Stimulated activated CD4-positive, alpha-beta T cell treated with anti-CD3 and anti-CD28 coated beads, Interleukin-12 subunit alpha, Interleukin-12 subunit beta, amount 100 ng/mL, for 48 hours (primary cell): ENCODE data around the gene KCNN3.
A peak's percentile ranks its signal among the peaks of the same experiment; 100 is the strongest.

Experiments used
- DNase-seq, 3 donors: peaks; one replicate each; pipeline ENCODE4 v3.0.0-alpha.2; 2020; ENCODE audit warnings: low read depth in 2 of 3, low spot score in 1 of 3

Gene KCNN3

DNA sequence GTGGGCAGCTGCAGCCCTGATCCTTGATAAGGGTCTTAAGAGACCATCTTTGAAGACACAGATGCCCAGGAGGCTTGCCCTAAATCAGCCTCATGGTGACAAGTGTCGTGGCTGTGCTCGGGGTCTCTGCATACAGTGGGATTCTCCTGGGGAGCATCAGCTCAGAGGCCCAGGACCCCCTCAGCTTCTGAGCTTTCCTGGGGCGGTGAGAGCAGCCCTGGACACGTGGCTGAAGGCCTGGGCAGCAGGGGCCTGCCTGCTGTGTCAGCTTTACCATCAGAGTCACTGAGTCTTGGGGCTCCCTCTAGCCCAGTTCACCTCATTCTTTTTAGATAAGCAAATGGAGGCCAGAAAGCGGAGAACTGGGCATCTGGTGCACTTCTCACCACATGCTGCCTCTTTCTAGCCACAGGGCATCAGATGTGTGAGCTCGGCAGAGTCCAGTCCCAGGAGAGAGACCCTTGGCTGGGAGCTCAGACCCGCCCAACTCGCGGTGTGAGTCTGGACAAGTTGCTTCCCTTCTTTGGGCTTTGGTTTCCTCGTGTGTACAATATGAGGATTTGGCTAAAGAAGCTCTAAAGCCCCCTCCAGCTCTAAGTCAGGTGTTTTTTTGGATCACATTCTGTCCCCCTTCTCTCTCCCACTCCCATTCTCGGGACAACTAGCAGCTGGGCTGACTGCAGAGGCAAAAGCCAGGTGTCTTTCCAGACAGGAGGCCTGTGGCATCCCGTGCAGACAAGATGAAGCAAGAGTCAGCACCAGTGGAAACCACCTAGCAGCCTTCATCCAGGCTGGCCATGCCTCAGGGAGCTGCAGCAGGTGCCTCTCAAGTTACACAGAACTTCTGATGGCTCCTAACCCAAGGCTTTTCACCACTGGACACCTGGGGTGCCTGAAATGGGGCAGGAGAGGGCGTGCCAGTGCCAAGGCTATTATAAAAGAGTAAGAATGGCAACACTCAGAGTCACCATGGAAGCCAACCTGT is 119.1 kb downstream of the KCNN3 start:
- no peak for DNase-seq

DNA sequence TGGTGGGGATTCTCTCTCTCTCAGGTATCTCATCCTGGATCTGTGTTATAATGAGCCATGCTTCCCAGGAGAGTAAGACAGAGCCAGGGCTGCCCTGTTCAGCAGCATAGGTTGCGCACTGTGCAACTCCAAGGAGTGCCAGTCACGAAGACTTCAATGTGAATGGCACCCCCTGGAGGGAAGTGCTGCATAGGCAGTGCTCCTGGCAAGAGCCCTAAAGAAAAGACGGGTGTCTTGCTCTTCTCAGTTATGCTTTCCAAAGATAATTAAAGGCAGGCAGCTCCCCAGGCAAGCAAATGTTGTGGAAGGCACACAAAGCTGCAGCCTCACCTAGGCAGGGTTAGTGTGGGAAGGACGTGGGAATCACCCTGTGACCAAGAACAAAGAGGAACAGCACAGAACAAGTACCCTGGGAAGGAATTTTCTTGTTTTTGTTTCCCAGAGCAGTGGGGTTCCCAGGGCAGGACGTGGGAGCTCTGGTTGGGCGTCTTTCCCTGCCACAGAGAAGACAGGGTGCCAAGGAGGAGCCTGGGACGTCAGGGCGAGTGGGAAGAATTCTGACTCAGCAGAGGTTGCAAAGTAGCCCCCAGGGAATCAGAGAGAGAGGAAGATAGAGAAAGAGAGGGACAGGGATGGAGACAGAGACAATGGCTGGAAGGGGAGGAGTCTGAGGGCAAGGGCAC is 120.9 kb downstream of the KCNN3 start:
- peak; percentile 50 to 52 (median 51) for DNase-seq

DNA sequence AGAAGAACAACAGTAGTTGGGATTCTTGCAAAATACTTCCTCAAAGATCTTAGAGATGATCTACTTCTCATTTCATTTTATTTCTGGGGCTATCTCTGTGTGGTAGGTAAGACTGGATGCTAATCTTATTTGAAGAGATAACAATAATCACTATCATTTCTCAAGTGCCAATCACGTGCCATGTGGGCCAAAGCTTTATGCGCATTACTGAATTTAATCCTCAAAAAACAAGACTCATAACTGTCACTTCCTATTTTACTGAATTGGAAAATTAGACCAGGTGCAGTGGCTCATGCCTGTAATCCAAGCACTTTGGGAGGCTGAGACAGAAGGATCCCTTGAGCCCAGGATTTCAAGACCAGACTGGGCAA is 121.7 kb downstream of the KCNN3 start:
- no peak for DNase-seq

DNA sequence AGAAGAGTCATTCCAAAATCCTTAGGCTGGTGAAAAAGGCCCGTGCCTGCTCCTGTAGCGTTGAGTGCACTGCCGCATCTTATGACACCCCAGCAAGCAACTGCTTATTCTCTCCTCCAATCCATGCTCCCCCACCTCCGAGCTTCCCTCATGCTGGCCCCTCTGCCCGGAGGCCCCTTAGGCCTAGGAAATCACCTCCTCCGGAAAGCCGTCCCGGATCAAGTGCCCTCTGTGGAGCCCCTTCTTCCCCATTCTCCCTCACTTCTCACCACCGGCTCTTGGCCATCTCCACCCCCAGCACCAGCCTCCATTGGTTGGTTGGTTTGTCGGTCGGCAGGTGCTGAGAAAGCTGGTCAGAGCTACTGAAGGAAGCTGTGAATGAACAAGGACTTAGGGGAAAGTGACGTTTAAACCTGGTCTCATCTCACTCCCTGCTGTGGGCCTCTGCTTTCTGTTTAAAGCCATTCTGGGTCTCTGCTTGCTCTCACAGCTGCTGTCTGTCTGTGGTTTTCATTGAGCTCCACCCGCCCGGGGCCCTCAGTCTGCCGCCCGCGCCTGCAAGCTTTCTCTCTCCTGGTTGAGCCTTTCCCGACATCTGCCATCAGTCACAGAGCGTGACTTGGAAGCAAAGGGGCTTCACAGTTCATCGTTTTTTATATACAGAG is 122.2 kb downstream of the KCNN3 start:
- DNase-seq, result peak in 2 of 3 donors; percentile 45 to 53

DNA sequence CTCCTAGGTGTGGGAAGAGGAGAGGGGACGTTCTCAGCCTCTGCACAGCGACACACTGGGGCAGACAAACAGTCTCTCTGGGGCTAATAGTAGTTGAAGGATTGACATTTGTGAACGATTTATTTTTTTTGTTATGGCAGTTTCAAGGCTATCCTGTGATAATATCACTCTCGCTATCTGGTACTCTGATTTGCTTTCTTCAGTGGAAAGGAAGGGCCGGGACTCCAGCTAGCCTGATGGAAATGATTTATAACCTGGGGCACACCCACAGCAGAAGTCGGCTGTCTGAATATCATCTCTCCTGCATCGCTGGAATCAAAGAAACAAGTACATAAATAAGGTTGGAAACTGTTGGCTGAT is 122.7 kb downstream of the KCNN3 start:
- DNase-seq, result no peak

DNA sequence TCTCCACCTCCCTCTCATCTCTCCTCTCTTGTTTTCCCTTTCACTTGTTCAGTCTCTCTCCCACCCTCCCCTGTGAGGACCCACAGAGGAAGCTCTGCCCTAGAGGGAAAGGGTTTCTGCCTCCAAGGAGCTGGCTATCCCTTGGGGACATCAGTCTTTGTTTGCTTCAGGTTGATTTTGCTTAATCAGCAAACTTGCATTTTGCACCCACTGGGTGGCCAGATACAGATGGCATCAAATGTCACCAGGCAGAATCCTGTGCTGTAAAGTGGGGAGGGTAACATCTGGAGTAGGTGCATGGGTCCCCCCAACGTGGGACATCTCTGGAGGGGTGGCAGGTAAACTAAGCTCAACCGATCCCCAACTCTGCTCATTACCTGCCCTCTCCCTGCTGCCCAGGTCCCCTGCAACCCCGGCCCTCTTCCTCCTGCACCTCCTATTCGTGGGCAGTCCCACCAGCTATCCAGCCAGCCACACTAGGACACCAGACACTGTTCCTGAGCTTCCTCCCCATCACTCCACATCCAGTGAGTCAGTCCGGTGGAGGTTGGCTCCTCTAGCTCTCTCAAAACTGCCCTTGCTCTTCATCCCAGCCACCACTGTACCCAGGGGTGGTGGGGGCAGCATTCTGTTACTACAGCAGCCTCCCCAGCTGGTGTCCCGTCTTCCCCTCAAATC is 123.3 kb downstream of the KCNN3 start:
- no peak for DNase-seq

DNA sequence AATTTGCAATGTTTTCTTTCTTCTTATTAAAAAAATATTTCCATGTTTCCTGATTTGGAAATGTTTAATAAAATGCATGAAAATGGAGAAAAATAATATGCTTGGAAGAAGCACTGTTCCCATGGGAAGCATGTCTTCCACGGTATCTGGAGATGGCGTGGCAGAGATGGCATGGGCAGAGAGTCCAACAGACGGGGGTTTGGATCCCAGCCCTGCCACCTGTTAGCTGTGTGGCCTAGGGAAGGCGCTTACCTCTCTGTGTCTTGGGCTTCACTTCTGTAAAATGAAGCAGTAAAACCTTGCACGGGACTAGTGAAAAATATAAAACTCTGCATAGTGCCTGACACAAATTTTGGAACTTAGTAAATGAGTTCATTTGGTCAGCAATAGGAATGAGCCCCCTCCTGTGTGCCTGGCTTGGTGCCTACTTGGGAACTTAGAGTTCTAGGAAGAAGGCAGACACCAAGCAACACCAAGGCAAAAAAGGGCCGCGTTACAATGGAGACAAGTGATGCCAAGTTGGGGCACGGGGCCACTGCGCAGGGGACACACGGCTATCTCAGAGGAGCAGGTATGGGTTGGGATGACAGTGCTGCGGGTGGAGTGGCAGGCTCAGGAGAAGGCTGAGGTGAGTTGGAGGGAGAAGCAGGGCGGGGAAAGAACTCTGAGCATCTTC is 124.2 kb downstream of the KCNN3 start:
- no peak for DNase-seq

DNA sequence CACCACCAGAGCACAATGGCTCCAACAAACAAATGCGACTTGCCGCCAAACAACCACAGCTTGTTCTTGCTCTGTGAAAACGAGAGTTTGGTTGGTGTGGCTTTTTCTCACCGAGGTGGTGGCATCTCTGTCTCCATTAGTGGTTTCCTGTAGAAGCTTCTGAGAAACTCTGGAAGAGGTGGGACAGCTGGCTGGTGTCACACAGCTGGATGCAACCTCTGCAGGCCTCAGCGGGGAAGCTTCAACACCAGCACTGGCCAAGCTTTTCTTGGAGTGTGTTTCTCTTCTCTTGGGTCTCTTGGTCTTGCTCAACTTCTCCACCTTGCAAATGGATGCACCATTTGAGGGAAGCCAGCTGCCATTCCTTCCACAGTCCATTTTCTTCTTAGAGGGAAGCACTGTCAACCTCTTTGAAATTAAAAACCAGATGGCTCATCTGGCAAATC is 124.8 kb downstream of the KCNN3 start:
- DNase-seq, result peak in 2 of 3 donors; percentile 47 to 52

DNA sequence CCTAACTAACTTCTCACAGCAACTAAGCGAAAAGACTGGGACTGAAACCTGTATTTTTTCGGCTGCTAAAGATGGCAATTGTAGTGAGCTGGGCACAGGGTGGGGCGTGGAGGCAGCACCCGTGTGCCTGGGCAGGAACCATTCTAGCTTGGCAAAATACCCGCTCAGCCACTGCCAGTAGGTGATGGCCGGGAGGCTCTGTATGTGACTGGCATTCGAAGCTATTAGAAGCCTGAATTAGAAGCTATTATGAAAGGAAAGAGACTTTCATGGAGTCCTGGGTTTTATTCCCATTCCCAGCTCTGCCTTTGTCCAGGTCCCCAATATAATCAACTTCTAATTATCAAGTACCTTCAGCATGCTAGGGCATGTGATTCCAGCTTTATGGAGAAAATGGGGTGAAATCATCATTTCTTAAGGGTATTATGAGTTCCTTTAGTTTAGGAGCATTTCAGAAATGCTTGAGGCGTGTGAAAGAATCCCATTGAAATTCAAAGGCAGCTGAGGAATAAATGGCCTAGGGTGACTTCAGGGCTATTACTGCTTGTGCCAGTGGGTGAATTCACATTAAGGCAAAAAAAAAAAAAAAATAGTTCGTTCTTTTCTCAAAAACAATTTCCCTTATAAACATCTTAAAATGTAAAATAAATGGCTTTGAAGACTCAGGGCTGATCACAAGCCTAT is 125.6 kb downstream of the KCNN3 start:
- DNase-seq, result no peak

DNA sequence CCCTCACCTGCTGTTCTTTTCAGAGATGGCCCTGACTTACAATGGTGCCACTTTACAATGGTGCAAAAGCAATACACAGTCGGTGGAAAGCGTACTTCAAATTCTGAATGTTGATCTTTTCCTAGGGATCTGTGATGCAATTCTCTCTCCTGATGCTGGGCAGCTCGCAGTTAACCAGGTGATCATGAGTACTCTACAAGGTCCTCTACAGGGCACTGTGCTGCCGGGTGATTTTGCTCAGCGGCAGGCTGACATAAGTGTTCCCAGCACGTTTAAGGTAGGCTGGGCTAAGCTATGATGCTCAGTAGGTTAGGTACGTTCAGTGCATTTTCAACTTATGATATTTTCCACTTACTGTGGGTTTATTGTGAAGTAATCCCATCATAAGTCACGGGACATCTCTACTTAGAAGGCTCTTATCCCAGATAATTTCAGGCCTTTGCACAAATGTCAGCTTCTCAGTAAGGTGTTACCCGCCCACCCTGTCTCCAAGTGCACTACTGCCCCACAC is 126.5 kb downstream of the KCNN3 start:
- no peak for DNase-seq

DNA sequence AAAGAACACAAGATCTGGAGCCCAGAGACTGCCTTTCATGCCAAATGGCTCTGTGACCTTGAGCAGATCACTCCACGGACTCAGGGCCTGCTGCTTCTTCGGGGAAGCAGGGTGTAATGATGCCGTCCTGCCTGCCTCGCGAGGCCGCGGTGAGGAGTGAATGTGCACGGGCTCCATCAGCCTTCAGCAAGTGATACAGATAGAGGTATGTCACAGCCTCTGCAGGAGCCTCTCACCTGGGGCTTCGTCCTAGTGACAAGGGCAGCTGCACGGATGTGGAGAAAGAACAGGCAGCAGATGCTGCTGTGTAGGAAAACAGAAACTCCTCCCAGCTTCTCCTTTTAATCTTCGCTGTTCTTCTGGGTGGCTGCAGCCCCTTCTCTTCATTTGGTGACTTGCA is 127.5 kb downstream of the KCNN3 start:
- DNase-seq, result no peak

DNA sequence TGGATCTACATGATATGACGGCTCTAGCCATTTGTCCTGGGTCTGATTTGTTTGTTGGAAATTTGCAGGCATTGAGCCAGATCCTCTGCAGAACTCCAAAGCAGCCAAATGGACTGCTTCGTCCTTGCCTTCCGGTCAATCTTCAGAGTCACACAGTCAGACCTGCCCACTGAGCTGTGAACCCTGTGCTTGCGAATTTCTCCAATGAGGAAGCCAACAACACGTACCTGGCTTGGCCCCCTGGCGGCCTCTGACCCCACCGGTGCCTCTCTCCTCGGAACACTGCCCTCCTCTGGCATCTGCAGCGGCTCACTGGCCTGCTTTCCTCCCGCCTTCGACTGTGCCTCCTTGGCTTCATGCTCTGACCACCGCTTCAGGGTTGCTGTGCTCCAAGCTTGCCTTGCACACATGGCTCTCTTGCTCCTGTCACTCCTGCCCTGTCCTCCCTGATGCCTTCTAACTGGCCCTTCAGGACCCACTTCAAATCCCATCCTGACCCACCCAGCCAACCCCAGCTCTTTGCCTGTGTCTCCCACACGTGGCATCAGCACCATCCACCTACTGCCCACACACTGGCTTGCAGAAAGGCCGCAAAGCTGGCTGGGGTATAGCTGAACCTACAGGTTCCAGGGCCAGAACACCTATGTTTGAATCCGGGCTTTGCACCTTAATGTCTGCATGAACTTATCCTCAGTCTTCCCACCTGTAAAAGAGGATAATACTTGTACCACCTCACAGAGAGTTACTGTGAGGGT is 128.2 kb downstream of the KCNN3 start:
- no peak for DNase-seq

DNA sequence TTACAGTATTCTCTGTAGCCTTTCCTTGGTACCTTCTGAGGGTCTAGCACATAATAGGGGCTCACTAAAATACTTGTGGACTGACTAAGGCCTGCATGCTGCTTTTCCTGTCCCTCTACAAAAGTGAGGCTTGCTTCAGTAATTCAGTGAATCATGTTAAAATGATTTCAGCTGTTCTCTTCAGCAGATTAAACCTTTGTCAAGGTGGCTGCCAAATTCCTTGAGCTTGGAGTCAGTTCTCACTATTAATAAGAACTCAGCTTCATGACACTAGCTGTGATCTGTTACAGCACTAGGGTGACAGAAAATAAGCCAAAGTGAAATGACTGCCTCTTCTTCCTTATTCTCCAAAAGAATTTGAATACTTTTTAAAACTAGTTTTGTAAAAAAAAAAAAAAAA is 128.8 kb downstream of the KCNN3 start:
- no peak for DNase-seq

DNA sequence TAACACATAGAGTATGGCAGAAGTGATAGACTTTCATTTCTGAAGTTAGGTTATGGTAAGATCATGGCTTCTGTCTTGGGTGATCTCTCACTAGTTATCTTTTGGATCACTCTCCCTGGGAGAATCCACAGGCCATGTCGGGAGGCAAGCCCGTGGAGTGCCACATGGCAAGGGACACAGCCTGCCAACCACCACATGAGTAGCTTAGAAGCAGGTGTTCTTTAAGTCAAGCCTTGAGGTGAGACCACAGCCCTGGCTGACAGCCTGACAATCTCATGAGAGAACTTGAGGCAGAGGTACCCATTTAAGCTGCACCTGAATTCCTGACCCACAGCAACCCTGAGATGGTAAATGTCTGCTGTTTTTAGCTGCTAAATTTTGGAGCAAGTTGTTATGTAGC is 130.4 kb downstream of the KCNN3 start:
- DNase-seq, result no peak

DNA sequence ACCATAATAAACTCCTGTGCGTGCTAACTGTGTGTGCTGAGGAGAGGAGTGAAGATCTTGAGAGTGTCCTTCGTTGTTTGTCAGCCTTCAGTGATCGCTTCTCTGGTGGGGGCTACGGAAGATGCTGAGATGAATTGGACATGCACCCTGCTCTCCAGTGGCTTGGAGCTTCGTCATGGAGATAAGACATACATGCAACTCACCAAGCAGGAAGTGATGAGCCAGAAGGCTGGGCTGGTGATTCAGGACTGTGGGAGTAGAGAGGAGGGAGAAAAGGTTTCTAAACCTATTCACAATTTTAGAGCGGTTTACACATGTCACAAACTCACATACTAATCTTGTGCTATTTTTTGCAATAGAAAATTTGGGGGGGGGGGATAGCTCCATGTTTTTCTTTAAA is 133.2 kb downstream of the KCNN3 start:
- peak; percentile 57 to 62 (median 58) for DNase-seq

DNA sequence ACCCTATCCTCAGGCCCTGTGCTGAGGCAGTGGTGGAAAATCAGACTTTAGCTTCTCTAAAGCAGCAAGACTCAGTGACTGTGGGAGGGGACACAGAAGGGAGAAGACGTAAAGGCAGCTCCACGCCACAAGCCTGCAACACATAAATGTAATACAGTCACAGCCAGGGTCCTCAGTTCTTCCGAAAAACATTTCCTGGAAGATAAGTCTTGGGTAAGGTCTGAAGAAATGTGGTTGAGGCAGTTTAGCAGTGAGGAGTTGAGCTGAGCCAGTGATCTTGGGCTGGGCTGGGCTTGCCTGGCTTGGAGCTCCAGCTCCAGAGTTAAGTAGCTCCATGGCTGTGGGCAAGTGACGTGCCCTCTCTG is 134.3 kb downstream of the KCNN3 start:
- DNase-seq, result no peak

DNA sequence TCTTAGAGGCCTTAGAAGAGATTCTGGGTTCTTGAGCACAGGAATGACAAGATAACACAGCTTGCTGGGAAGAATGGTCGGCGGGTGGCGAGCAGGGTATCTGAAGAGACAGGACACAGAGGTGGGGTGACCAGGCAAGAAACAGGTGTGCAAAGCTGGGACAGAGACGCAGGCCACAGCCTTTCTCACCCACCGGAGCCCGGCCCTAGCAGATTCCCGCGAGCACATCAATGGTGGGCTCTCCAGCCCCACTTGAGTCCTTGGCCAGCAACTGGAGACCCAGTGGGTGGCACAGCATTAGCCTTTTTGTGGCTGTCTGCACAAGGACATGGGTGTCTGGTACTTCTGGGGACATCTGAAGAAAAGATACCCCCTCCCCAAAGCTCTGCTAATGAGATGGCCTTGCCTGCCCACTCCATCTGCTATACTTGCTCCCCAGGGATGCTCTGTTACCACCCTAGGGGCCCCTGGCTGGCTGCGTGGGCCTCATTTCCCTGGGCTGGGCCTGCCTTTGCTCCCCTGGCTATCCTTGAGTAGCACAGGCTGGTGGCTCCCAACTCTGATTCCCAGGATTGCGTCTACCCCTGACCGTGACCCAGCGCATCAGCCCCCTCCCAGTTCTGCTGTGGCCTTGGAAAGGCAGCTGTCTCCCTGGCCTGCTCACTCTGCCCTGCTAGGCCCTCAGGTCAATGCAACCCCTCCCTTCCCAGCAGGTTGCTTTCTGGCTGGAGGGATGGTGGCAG is 134.8 kb downstream of the KCNN3 start:
- no peak for DNase-seq

DNA sequence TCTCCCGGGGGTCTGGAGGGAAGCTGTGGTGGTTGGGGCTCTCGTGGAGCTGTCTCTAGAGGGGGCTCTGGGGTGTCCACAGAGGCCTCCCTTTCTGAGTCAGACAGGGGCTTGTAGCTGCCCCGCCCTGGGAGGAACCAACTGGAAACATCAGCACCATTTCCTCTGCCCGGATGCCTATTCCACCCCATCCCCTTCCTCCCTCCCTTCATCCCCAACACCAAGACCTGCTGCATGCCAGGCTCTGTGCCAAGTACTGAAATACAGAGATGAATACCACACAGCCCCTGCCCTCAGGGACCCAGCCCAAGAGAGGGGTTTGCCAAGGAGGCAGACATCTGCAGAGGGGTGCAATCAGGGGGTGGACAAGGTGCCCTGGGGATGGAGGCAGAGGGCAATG is 136.5 kb downstream of the KCNN3 start:
- no peak for DNase-seq
